GM12875 (cell line): ENCODE data around the gene NEK1.

Source experiments
- H3K4me3 ChIP-seq: one replicate; pipeline ENCODE4 v1.5.1; 2011; ENCODE audit warnings: low read depth, low read length, control low read depth
- CTCF ChIP-seq: IDR thresholded peaks from 2 replicates; pipeline ENCODE4 v1.5.1; 2011; ENCODE audit warnings: low read depth, mild to moderate bottlenecking, control low read depth, inconsistent platforms, low read length, moderate library complexity, borderline replicate concordance; ENCODE audit not compliant: insufficient read depth

NEK1 gene

GRCh38 chr4:169366821-169367220 lies 245.6 kb downstream of the NEK1 start:
- no peak overlapping the region for H3K4me3 ChIP-seq
- TF ChIP-seq CTCF: no peak

- H3K4me3 ChIP-seq: no peak overlapping the region
- no peak for TF ChIP-seq CTCF
Measured at GRCh38 chr4:169362607-169363006, 249.8 kb downstream of the NEK1 start.

- H3K4me3 ChIP-seq: no peak overlapping the region
- TF ChIP-seq CTCF: no peak
Measured at GRCh38 chr4:169361756-169362155, 250.6 kb downstream of the NEK1 start.

- no peak for TF ChIP-seq CTCF
- no peak overlapping the region for H3K4me3 ChIP-seq
Measured at GRCh38 chr4:169359961-169360360, 252.4 kb downstream of the NEK1 start.

GRCh38 chr4:169352360-169352759 lies 260.0 kb downstream of the NEK1 start:
- TF ChIP-seq CTCF: no peak
- H3K4me3 ChIP-seq: no peak overlapping the region

GRCh38 chr4:169351872-169352271 lies 260.5 kb downstream of the NEK1 start:
- no peak for TF ChIP-seq CTCF
- no peak overlapping the region for H3K4me3 ChIP-seq

GRCh38 chr4:169348541-169348940 lies 263.8 kb downstream of the NEK1 start:
- TF ChIP-seq CTCF: no peak
- H3K4me3 ChIP-seq: no peak overlapping the region
